HG02938 (cell line): ENCODE measurements around the gene MAPK10.
A peak's percentile ranks its signal among the peaks of the same experiment; 100 is the strongest.
"Not testable (repeated sequence)": the region's sequence is repeated elsewhere in the genome, so short reads cannot be mapped to it uniquely, and the experiment has no call there.

Source experiments
- ATAC-seq: cut with Tn5 transposase; IDR thresholded peaks from one replicate; pipeline ENCODE4 v1.9.1; 2021; ENCODE audit warnings: mild to moderate bottlenecking, moderate library complexity; ENCODE audit not compliant: unreplicated experiment

MAPK10 gene

GRCh38 chr4:86044593-86044985 is 315.3 kb downstream of the MAPK10 start:
- ATAC-seq, result no peak

GRCh38 chr4:86043755-86044592 is 315.9 kb downstream of the MAPK10 start:
- peak; percentile 72 for ATAC-seq

GRCh38 chr4:86038037-86038436 is 321.8 kb downstream of the MAPK10 start:
- ATAC-seq, result no peak

- ATAC-seq, result no peak
Measured at GRCh38 chr4:86036736-86037135, 323.1 kb downstream of the MAPK10 start.

GRCh38 chr4:86035688-86036087 is 324.2 kb downstream of the MAPK10 start:
- ATAC-seq, result no peak

- ATAC-seq, result no peak
Measured at GRCh38 chr4:86034616-86035015, 325.2 kb downstream of the MAPK10 start.

GRCh38 chr4:86033171-86033570 is 326.7 kb downstream of the MAPK10 start:
- ATAC-seq, result no peak

- ATAC-seq, result no peak
Measured at GRCh38 chr4:86032476-86033022, 327.3 kb downstream of the MAPK10 start.

- ATAC-seq, result no peak
Measured at GRCh38 chr4:86031927-86032326, 327.9 kb downstream of the MAPK10 start.

- ATAC-seq, result no peak
Measured at GRCh38 chr4:86026720-86027119, 333.1 kb downstream of the MAPK10 start.

GRCh38 chr4:86021671-86022070 is 338.2 kb downstream of the MAPK10 start:
- not testable (repeated sequence) for ATAC-seq

- no peak for ATAC-seq
Measured at GRCh38 chr4:86019906-86020305, 339.9 kb downstream of the MAPK10 start.

GRCh38 chr4:86019362-86019761 is 340.5 kb downstream of the MAPK10 start:
- no peak for ATAC-seq

- ATAC-seq, result no peak
Measured at GRCh38 chr4:86015412-86016350, 344.2 kb downstream of the MAPK10 start.

- ATAC-seq, result peak; percentile 82
Measured at GRCh38 chr4:86014599-86014998, 345.3 kb downstream of the MAPK10 start.

- ATAC-seq, result no peak
Measured at GRCh38 chr4:86013621-86014020, 346.2 kb downstream of the MAPK10 start.

GRCh38 chr4:86011117-86011516 is 348.7 kb downstream of the MAPK10 start:
- no peak for ATAC-seq

GRCh38 chr4:86007042-86007441 is 352.8 kb downstream of the MAPK10 start:
- no peak for ATAC-seq

- no peak for ATAC-seq
Measured at GRCh38 chr4:86006057-86006456, 353.8 kb downstream of the MAPK10 start.

- no peak for ATAC-seq
Measured at GRCh38 chr4:86004030-86004429, 355.8 kb downstream of the MAPK10 start.

GRCh38 chr4:86001591-86001990 is 358.3 kb downstream of the MAPK10 start:
- no peak for ATAC-seq
